GM19468 (cell line): Measurements from ENCODE around the gene HIVEP3.

Source experiments
- ATAC-seq: cut with Tn5 transposase; IDR thresholded peaks from one replicate; pipeline ENCODE4 v1.9.1; 2021; ENCODE audit warnings: mild to moderate bottlenecking, moderate library complexity, moderate number of reproducible peaks; ENCODE audit not compliant: unreplicated experiment; ENCODE audit errors: extremely low read depth

Gene HIVEP3

GRCh38 chr1:41678111-41678878, 240.4 kb downstream of the HIVEP3 start:
- no peak for ATAC-seq

- no peak for ATAC-seq
Measured at GRCh38 chr1:41677620-41678019, 241.1 kb downstream of the HIVEP3 start.

- ATAC-seq: no peak
Measured at GRCh38 chr1:41675401-41675800, 243.3 kb downstream of the HIVEP3 start.

DNA sequence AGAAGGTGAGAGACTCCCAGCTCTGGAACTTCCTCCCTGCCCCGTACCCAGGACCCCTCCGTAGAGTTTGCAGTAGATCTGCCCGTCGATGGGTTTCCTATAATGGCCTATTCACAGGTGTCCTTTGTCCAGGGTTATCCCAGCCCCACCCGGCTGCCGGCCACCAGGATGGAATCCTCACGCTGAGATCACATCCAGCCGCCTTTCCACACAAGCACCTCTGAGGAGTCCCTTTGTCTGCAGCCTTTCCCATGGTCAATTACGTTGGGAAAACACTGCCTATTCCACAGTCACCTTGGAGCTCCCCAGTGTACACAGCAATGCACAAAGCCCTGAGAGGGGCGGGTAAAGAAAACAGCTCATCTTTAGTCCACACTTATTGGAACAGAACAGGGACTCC, 244.2 kb downstream of the HIVEP3 start:
- ATAC-seq: no peak

DNA sequence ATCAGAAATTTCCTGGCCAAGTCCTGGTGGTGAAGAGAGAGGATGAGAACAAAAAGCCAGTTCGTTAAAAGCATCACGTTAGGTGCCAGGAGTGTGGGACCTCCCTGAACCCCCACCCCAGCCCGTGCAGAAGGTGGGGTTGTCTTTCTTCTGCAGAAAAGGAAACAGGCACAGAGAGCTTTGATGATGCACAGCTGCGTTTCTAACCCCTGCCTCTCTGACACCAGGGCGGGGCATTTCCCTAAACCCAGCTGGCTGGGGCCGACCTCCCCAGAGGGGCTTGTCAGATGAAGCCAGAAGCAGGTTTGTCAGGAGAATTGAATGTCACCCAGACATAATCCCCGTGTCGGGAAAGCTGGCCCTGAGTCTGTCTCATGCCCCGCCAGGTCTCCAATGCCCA, 244.9 kb downstream of the HIVEP3 start:
- no peak for ATAC-seq

DNA sequence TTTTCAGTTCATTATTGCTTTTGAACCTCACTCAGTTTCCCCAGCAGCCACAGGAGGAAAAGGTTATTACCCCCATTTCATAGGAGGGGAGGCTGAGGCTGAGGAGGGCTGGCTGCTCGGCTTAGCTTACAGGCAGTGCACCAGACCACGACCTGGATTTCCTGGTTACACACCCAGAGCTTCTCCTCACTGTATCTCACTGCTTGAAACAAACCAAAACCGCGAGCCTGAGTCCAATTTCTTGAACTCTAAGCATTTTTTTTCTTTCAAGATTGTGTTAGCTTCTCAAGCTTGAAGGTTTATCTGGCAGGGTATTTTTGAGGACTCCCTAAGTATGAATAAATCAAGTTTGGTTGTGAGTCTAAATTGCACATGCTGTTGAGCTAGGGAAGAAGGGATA, 245.3 kb downstream of the HIVEP3 start:
- ATAC-seq: no peak

- ATAC-seq: no peak
Measured at GRCh38 chr1:41672641-41673361, 245.9 kb downstream of the HIVEP3 start.

DNA sequence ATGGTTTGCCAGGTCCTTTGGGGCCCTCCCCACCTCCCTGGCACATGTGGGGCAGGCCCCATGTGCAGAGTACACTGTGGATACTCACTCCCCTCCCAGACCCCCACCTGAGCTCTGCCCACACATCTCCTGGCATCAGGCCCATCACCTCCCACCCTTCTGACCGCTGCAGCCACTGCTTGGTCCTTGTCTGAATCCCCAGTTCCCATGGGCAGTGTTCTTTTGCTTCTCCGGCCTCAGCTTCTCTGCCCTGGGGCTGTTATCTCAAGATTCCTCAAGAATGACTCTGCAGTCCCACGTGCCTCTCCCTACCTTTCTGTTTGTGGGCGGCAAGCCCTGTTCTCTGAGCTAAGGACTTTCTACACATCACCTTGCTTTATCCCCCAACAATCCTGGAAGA, 246.5 kb downstream of the HIVEP3 start:
- no peak for ATAC-seq

DNA sequence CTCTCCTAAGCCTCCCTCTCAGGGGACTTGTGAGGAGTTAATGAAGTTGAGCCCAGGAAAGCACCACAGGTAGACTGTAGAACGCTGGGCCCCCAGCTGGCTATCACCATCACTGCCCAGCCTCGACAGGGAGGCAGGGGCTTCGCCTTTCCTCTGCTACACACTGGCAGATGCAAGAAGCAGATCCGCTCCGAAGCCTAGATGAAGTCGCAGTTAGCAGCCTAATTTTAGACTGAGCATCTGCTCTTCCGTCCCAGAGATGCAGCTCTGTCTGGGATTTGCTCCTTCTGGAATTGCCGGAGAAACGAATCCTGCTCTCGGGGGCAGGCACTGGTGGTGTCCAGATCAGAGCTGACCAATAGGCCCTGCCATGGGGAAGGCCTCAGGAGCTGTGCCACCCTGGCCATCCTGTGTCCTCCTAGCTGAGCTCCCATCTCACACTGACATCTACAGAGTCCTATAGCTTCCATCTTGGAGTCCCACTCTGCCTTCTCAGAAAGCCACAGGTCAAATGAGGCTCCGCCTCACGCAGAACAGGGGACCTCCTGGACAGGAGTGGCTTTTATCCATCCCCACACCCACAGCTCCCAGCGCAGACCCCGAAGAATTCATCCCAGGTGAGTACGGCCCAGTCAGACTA, 247.5 kb downstream of the HIVEP3 start:
- no peak for ATAC-seq

GRCh38 chr1:41670217-41670957, 248.3 kb downstream of the HIVEP3 start:
- no peak for ATAC-seq

GRCh38 chr1:41668967-41669366, 249.8 kb downstream of the HIVEP3 start:
- no peak for ATAC-seq

- no peak for ATAC-seq
Measured at GRCh38 chr1:41668054-41668660, 250.6 kb downstream of the HIVEP3 start.

GRCh38 chr1:41666981-41667631, 251.6 kb downstream of the HIVEP3 start:
- ATAC-seq: no peak

- no peak for ATAC-seq
Measured at GRCh38 chr1:41665962-41666917, 252.5 kb downstream of the HIVEP3 start.

- ATAC-seq: no peak
Measured at GRCh38 chr1:41664861-41665640, 253.7 kb downstream of the HIVEP3 start.

DNA sequence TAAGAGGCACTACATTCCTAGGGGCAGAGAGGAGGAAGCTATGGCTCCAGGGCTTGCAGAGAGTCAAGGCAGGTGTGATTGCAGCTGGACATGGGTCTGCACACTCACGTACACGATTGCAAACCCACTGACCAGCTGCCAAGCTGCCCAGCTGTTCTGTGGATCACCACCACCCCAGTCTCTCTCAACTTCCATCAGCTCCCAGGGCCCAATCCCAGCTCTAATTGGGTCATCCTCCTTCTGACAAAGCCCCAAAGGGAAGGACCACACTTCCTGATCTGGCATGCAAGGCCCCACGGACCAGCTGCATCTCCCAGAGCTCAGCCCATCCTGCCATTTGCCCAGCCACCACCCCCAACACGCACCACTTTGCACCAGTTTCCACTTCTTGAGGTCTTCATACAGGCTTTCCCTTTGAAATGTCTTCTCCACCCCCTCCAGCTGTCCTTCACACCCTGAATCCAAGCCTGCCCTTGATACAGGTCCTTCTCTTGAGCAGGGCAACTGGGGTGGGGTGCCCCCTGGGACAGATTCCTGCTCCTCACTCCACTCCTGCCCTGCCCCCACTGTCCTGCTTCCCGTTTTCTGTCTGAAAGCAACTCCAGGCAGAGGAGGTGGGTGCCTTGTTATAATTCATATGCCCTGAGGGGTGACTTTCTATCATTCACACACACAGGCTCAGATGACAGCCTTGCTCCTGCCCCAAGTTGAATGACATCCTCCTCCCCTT, 254.9 kb downstream of the HIVEP3 start:
- no peak for ATAC-seq

- ATAC-seq: no peak
Measured at GRCh38 chr1:41662765-41663437, 255.8 kb downstream of the HIVEP3 start.
